ENCODE results near the gene ZNF276. TPM values are rescaled to one million over a fixed set of nuclear protein-coding genes. Genes with fewer than 3 reads are reported as not detected.

ZNF276 gene
- total RNA-seq, 2 donors from 2014 or later, result 28.2 to 32.6 TPM

DNA sequence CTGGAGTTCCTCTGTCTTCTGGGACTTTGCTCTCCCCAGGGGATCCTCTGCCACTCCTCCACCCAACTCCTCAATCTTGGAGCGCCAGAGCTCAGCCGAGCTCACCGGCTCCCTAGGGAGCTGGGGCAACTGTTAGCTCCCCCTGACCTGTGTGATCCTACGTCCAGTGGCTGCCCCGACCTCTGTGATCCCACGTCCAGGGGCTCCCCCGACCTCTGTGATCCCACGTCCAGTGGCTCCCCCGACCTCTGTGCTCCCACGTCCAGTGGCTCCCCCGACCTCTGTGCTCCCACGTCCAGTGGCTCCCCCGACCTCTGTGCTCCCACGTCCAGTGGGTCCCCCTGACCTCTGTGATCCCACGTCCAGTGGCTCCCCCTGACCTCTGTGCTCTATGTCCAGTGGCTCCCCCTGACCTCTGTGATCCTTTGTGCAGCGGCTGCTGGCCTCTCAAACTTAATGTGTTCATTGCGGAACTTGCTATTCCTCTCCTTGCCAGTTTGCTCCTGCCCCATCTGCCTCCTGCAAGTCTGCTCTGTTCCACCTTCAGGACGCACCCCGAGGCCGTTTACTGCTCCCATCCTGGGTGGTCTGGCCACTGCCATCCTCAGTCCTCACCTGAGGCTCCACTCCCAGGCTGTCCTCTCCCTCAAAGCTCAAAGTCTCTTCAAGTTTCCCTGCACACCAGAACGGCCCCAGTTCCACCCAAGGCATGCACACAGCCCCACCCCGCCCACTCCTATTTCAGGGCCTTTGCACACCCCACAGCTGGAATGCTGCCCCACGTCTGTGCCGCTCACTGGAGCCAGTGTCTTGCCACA, 3.4 kb upstream of the ZNF276 start:
- Mint-ChIP-seq H3K36me3 (ENCODE audit: low read depth) (peaks cover 35% of the 10 kb centered on the region), H3K27ac (no peak overlapping the region), H3K27me3 (ENCODE audit: insufficient read depth) (peaks cover 40% of the 10 kb centered on the region), H3K9me3 (no peaks in the 10 kb centered on the region), H3K4me1 (peaks cover 11% of the 10 kb centered on the region), H3K4me3 (no peak overlapping the region)
- no peak overlapping the region for H3K9ac ChIP-seq (ENCODE audit: extremely low read depth, low read length, poor library complexity, severe bottlenecking)
- H3K4me3 ChIP-seq (ENCODE audit: low read length), result no peak overlapping the region
- H3K36me3 ChIP-seq (ENCODE audit: control insufficient read depth, insufficient read depth, low read length), result peaks cover 6% of the 10 kb centered on the region
- no peak for DNase-seq
- H3K4me1 ChIP-seq (ENCODE audit: control insufficient read depth, insufficient read depth, low read length), result peaks cover 1% of the 10 kb centered on the region
- 93% methylated on average over 10 to 24 of the region's 24 CpGs for WGBS, 2 experiments (ENCODE audit: insufficient coverage in 1 of 2, insufficient read length in 1 of 2)
- TF ChIP-seq, protein P1, sequence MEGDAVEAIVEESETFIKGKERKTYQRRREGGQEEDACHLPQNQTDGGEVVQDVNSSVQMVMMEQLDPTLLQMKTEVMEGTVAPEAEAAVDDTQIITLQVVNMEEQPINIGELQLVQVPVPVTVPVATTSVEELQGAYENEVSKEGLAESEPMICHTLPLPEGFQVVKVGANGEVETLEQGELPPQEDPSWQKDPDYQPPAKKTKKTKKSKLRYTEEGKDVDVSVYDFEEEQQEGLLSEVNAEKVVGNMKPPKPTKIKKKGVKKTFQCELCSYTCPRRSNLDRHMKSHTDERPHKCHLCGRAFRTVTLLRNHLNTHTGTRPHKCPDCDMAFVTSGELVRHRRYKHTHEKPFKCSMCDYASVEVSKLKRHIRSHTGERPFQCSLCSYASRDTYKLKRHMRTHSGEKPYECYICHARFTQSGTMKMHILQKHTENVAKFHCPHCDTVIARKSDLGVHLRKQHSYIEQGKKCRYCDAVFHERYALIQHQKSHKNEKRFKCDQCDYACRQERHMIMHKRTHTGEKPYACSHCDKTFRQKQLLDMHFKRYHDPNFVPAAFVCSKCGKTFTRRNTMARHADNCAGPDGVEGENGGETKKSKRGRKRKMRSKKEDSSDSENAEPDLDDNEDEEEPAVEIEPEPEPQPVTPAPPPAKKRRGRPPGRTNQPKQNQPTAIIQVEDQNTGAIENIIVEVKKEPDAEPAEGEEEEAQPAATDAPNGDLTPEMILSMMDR (conservative IDR thresholded peaks at IDR 0.05), result no peak
- H3K27me3 ChIP-seq (ENCODE audit: control insufficient read depth, insufficient read depth, low read length, poor library complexity, severe bottlenecking), result no peaks in the 10 kb centered on the region
- no peak overlapping the region for H3K27ac ChIP-seq (ENCODE audit: low read depth, low read length)
- no peaks in the 10 kb centered on the region for H3K9me3 ChIP-seq (ENCODE audit: control insufficient read depth, low read length)

DNA sequence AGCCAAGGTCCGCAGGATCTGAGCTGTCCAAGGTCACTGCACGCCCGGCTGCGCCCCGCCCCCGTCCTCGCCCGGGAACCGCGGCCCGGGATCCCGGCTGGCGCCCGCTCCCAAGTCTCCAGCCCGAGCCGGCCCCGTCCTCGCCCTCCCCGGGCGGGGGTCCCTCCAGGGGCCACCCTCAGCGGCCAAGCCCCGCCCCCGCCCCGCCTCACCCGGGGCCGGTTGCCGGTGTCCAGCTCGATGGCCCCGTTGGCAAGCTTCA, 855 bp upstream of the ZNF276 start:
- H3K27ac ChIP-seq (ENCODE audit: low read depth, low read length), result no peak overlapping the region
- WGBS, 2 experiments (ENCODE audit: insufficient coverage in 1 of 2, insufficient read length in 1 of 2), result 0% methylated on average over 1 to 29 of the region's 29 CpGs
- H3K36me3 ChIP-seq (ENCODE audit: control insufficient read depth, insufficient read depth, low read length), result peaks cover 24% of the 10 kb centered on the region
- H3K4me1 ChIP-seq (ENCODE audit: control insufficient read depth, insufficient read depth, low read length), result peaks cover 5% of the 10 kb centered on the region
- no peaks in the 10 kb centered on the region for H3K9me3 ChIP-seq (ENCODE audit: control insufficient read depth, low read length)
- Mint-ChIP-seq H3K9me3 (no peaks in the 10 kb centered on the region), H3K27me3 (ENCODE audit: insufficient read depth) (peaks cover 46% of the 10 kb centered on the region), H3K27ac (peak overlapping the region; percentile 38), H3K4me3 (peak overlapping the region; percentile 65), H3K4me1 (peaks cover 12% of the 10 kb centered on the region), H3K36me3 (ENCODE audit: low read depth) (peaks cover 31% of the 10 kb centered on the region)
- TF ChIP-seq, protein P1 (conservative IDR thresholded peaks at IDR 0.05), result no peak
- H3K9ac ChIP-seq (ENCODE audit: extremely low read depth, low read length, poor library complexity, severe bottlenecking), result peak overlapping the region; percentile 51
- no peaks in the 10 kb centered on the region for H3K27me3 ChIP-seq (ENCODE audit: control insufficient read depth, insufficient read depth, low read length, poor library complexity, severe bottlenecking)
- DNase-seq, result peak; percentile 84
- peak overlapping the region; percentile 87 for H3K4me3 ChIP-seq (ENCODE audit: low read length)

DNA sequence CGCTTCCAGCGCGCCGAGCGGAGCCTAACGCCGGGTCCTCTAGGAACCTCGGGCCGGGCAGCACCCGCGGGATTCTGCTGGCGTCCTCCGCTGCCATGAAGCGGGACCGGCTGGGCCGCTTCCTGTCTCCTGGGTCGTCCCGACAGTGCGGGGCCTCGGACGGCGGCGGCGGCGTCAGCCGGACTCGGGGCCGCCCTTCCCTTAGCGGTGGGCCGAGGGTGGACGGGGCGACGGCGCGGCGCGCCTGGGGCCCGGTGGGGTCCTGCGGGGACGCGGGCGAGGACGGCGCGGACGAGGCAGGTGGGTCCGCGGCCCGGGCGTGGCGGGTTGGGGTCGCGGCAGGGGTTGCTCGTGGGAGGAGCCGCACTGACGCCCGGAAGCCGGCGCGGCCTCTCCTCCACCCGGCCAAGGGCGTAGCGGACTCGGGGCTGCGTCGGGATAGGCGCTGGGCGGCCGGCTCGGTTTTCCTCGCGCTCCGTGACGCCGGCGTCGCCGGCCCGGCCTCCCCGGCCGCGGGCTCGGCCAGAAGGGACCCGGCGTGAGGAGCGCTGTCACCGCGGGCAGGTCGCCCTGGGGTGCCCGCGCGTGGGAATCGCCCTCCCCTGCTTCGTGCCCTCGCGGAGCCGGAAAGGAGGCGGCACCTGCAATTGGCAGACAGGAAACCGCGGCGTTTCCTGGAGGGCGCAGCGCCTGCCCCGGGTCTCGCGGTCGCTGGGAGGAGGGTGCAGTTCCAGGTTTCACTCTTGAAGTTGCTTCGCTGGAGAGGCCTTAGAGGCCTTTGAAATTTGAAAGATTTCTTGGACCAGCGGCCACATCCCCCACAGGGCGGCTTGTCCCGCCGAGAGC, 432 bp downstream of the ZNF276 start:
- Mint-ChIP-seq H3K4me3 (peak overlapping the region; percentile 65), H3K9me3 (no peaks in the 10 kb centered on the region), H3K27me3 (ENCODE audit: insufficient read depth) (peaks cover 42% of the 10 kb centered on the region), H3K36me3 (ENCODE audit: low read depth) (peaks cover 26% of the 10 kb centered on the region), H3K4me1 (peaks cover 12% of the 10 kb centered on the region), H3K27ac (no peak overlapping the region)
- TF ChIP-seq, protein P1 (conservative IDR thresholded peaks at IDR 0.05), result no peak
- no peak for DNase-seq
- Histone ChIP-seq H3K36me3 (ENCODE audit: control insufficient read depth, insufficient read depth, low read length) (peaks cover 27% of the 10 kb centered on the region), H3K27ac (ENCODE audit: low read depth, low read length) (no peak overlapping the region), H3K4me1 (ENCODE audit: control insufficient read depth, insufficient read depth, low read length) (peaks cover 5% of the 10 kb centered on the region), H3K27me3 (ENCODE audit: control insufficient read depth, insufficient read depth, low read length, poor library complexity, severe bottlenecking) (no peaks in the 10 kb centered on the region), H3K4me3 (ENCODE audit: low read length) (peak overlapping the region; percentile 87), H3K9ac (ENCODE audit: extremely low read depth, low read length, poor library complexity, severe bottlenecking) (peak overlapping the region; percentile 51), H3K9me3 (ENCODE audit: control insufficient read depth, low read length) (no peaks in the 10 kb centered on the region)
- 0 to 1% methylated on average over 19 to 112 of the region's 112 CpGs for WGBS, 2 experiments (ENCODE audit: insufficient coverage in 1 of 2, insufficient read length in 1 of 2)
